ENCODE measurements around the gene FER.

The FER gene

DNA sequence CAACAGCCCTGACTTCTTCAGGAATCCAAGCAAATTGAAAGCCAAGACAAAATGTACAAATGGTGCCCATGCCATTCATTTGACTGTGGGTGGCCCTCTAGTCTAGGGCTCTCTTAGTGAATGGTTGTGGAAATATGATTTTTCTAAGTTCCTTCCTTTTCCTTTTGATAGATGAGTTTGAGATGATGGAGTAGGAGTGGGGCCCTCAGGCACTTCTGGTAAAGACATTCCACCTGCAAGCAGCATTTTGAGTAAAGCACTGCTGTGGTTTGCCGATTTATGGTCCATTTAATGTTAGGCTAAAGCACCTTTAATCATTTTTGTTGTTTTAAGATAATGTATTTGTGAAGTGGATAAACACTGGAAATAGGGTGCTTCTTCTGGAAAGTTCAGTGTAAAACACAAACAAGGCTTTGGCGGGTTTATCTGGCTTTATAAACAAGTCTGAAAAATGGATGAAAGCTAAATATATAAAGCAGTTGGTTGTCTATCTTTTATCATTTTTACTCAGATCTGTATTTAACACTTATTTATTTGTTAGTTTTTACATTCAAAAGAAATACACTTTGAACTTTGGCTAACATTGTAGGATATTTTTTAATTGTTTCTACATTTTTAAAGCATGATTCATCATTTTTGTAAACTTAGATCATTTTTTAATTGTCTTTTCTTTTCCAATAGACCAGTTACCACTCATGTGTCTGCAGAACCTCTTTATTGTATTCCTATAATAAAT lies 448.6 kb downstream of the FER start:
- DNase-seq, result no peak

- no peak for DNase-seq
These were observed 449.1 kb downstream of the FER start for GRCh38 chr5:109196823-109197160.

- DNase-seq, result no peak
These were observed 451.6 kb downstream of the FER start for GRCh38 chr5:109199289-109199688.

DNA sequence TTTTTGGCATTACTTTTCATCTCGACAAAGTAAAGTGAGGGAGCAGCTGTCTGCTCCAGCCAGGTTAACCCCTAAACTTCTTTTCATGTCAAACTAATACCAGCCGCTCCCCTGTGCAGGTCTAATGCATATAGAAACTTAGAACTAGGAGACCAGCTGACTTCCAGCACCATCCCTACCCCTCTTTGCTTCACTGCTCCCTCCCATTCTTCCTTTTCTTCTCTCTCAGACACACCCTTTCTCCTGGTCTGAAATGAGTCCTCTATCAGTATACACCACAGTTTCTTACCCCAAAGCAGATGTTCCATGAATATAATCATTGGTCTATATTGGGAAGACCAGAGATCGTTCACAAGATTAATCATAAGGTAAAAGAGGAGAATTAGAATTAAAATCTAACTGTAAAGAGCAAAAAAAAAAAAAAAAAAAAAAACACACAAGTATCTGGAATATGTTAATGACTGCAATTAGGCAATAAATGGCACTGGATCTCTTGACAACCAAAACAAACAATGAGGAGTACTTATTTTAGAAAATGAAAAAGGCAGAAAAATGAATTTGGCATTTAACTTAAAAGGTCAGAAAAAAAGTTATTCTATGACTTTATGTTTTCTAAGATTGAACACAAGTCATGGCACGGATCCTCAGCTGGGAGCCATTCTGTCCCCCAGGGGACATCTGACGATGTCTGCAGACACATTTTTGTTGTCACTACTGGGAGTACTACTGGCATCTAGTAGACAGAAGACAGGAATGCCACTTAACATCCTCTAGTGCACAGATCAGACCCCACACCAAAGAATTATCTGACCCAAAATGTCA lies 452.3 kb downstream of the FER start:
- DNase-seq, result no peak

DNA sequence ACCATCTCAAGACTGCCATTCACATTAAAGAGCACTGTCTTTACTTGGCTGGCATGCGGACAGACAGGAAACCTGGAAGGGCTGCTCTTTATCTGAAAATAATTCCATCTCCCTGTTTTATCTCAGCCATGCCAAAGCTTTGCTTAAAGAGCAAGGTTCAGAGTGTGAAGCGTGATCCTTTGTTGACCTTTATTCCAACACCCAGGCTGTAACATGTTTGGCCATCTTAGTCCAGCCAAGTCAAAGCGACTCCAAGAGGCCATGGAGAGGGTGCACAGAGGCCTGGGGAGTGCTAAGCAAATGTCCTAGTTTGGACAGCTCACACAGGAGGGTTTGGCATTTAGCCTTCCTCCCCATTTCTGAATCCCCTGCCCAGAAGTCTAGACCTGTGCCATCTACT lies 467.3 kb downstream of the FER start:
- DNase-seq, result no peak

DNA sequence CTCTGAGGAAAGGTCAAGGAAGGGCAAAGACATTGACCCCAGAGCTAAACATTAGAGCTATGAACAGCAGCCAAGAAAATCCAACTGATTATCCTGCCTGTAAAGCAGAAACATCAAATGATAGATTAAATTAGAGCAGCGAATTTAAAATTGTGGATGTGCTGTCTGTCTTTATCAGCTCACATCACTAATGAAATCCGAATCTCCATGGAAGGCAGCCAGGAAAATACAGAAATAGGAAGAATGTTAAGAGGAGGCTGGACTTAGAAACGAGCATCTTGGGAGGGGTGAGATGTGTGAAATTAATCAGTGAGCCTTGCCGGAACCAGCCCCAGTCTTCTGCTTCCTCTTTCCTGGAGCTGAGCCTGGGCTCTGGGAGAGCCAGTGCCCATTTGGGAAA lies 471.1 kb downstream of the FER start:
- DNase-seq, result no peak

- DNase-seq, result no peak
These were observed 475.8 kb downstream of the FER start for GRCh38 chr5:109223531-109223930.

DNA sequence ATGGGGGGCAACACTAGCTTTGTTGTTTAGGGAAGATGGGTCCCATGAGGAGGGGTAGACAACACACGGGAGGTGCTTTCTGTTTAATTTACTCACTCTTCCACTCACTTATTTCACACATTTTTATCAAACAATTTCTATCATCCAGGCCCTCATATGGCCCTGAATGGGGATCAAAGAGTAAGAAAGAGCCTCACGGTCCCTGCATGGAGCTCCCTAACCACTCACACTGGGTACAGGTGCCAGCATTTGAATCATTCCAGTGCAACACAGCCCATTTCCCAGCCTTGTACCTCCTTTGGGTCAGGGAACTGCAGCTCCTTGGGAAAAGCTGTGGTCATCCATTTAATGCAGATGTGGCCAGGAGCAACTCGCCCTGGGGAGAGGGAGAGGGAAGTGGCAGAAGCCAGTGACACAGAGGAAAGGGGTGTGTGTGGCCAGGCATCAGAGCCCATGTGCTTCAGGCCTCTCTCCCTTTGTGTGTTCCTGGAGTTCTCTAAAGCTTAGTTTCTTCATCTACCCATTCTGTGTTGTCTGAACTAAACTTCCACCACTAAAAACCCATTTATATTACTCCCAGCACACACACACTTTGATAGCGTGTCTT lies 476.7 kb downstream of the FER start:
- DNase-seq, result no peak

DNA sequence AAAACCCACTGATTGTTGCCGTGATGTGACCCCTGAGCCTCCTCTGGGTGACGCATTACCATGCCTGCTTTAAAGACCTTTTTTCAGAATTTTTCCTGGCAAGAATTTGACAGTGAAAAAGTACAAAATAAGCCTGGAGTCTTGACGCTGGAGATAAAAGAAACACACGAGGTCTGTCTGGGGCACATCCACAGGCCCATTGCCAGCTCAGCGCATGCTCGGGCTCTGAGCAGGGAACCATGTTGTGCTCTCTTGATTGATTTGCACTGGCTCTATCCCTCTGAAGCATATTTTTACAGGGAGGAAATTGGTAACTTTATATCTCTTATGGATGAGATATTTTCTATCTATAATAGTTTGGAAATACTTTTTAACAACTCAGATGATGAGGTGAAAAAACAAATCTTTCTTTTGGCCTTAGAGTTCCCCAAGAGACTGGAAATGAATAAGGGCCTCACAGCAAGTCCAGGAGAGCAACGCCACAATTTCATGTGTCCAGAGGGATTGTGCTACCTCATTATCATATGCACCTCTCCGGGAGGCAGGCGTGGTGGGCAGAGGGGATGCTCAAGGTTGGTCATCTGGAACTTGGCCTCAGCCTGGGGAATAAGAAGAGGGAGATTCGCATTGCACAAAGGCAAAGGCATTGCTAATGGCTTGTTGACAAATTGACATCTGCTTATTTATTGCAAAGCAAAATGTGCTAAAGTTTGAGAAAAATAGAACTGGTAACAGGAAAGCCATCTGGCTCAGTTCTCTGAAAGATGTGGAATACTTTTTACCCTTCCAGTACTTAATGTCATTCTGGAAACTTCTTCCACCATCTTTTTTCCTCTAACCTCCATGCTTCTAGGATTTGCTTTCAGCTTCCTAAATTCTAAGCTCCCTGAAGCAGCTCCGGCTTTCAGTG lies 478.3 kb downstream of the FER start:
- DNase-seq, result no peak

DNA sequence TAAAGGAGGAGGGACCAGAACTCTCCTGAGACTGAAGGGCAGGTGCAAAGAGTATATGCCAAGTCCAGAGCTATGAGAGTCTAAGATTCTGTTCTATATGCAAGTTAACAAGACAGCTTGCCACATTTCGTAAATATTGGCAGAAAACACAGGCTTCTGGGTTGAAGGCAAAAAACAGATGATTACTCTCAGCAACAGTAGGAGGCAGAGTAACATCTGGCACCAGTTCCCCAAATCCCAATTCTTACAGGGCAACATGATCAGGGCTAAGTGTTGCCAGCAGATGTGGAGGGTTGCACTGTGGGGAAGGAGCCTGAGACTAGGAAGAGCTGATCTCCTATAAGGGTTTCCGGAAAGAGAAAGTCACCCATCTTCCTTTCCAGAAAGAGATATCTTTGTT lies 482.7 kb downstream of the FER start:
- DNase-seq, result no peak

GRCh38 chr5:109231331-109231730 lies 483.6 kb downstream of the FER start:
- no peak for DNase-seq

DNA sequence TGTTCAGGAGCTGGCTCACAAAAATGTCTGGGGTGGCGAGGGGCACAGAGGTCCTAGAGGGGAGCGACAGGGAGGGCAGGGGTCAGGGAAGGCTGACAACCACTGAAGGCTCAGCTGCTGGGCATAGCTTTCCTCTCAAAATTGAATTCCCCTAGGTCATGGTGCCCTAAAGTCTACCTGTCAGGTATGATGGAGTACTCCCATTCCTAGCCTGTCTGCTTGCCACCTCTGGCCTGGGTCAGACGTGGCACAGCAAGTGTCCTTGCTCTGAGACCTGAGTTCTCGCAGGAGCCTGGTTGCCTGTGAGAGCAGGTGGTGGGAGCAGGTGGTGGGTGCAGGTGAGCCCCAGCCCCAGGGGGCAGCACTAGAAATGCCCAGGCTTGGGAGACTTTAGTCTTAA lies 486.7 kb downstream of the FER start:
- no peak for DNase-seq

- no peak for DNase-seq
These were observed 491.8 kb downstream of the FER start for GRCh38 chr5:109239456-109239855.

DNA sequence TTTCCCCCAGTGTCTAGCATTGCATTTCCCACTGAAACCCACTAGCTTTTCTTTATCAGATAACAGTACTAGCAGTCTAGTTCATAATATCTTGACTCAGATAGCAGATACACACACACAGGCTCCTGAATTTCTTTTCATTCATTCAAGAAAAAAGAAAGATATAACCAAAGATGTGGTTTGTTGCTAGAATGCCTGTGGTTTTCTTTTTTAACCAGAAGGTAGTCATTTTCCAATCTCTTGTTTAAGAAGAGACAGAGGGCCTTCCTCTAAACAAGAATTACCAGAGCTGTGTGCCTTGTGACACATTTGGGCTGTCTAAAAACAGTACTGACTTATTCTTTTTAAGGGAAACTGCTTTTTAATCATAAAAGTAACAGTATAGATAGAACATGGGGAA lies 494.8 kb downstream of the FER start:
- no peak for DNase-seq

DNA sequence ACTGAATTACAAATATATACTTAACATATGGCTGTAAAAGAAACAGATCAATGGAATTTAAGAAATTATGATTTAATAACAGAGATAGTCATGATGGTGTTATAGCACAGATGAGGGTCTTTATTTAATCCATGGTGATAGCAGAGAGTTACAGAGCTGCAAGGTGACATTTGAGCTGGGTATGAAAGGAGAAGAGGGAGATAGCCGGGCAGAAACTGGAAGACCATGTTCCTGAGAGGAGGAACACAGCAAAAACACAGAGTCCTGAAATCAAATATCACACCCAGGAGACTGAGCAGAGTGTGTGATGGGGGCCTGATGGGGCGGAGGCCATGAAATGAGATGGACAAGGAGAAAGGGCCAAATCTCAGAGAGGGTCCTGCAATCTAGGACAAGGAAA lies 498.7 kb downstream of the FER start:
- DNase-seq, result no peak

Data from amniotic stem cell (primary cell).